ENCODE results near the gene C9orf152. TPM values are rescaled to one million over a fixed set of nuclear protein-coding genes. Genes with fewer than 3 reads are reported as not detected.
"Not testable (repeated sequence)": the region's sequence is repeated elsewhere in the genome, so short reads cannot be mapped to it uniquely, and the experiment has no call there.

The C9orf152 gene
- polyA plus RNA-seq, 1 of the 3 experiments (the other 2 are of a cell fraction), result not detected

DNA sequence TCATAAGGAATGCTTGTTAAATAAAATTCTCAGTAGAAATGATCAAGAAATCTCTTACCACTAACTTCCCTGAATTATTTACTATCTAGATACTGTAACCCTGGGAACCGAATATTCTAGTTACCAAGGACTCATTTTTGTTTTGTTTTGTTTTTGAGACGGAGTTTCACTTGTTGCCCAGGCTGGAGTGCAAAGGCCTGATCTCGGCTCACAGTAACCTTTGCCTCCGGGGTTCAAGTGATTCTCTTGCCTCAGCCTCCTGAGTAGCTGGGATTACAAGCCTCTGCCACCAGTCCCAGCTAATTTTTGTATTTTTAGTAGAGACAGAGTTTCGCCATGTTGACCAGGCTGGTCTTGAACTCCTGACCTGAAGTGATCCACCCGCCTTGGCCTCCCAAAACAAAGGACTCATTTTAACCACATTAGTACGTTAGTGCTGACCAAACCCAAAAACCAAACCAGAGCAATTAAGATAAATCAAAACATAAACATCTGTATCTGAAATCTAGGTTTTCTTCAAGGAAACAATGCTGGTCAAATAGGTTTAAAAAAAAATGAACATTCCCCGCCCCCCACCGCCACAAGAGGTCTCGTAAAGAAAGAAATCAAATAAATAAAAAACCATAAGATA, 44.7 kb upstream of the C9orf152 start:
- DNase-seq, result no peak
- Histone ChIP-seq H3K79me2 (ENCODE audit: insufficient read depth) (peaks cover 82% of the 10 kb centered on the region), H3K4me2 (no peak overlapping the region), H3K9me2 (no peaks in the 10 kb centered on the region), H3K27ac (ENCODE audit: low read depth in 2 of 2, low read length in 1 of 2) (no peak overlapping the region), H3K36me3 (replicated peaks in 1 of 2; ENCODE audit: control insufficient read depth in 1 of 2, insufficient read depth in 2 of 2, low read length in 1 of 2) (peaks cover 25 to 27% of the 10 kb centered on the region in 2 experiments), H4K20me1 (ENCODE audit: insufficient read depth) (peaks cover 47% of the 10 kb centered on the region), H3K27me3 (ENCODE audit: insufficient read depth) (no peaks in the 10 kb centered on the region), H3F3A (replicated peaks; ENCODE audit: insufficient read depth) (no peaks in the 10 kb centered on the region), H2AFZ (ENCODE audit: low read depth) (no peak overlapping the region), H3K9me3 (no peaks in the 10 kb centered on the region), H3K4me3 (ENCODE audit: low read depth in 2 of 2, low read length in 1 of 2) (no peak overlapping the region), H3K9ac (no peak overlapping the region), H3K4me1 (ENCODE audit: control insufficient read depth in 1 of 2, insufficient read depth in 2 of 2, low read depth in 1 of 2, low read length in 1 of 2) (peaks cover 11 to 14% of the 10 kb centered on the region in 2 experiments; a peak in 2 of 4 replicates)
- TF ChIP-seq GABPA (IDR thresholded peaks at IDR 0.05; ENCODE audit: low read depth) (no peak), USF1 (IDR thresholded peaks at IDR 0.05; ENCODE audit: borderline replicate concordance, low read depth) (no peak), MXI1 (IDR thresholded peaks at IDR 0.05; ENCODE audit: low read depth, low read length) (no peak)
- CTCF ChIA-PET, result no interaction called here
- POLR2A ChIA-PET, result no interaction called here
- WGBS (ENCODE audit: low lambda C conversion rate), result 87% methylated on average over 10 of the region's 10 CpGs

DNA sequence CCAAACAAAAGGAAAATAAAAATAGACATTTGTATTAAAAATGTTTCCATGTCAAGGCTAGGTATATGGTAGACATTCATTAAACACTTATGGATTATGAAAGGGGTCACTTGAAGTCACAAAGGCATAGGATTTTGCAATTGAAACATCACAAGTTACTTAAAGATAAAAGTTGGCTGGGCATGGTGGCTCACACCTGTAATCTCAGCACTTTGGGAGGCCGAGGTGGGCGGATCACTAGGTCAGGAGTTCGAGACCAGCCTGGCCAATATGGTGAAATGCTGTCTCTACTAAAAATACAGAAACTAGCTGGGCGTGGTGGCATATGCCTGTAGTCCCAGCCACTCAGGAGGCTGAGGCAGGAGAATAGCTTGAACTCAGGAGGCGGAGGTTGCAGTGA, 43.8 kb upstream of the C9orf152 start:
- H3K9me2 ChIP-seq; H3K4me1 ChIP-seq (ENCODE audit: control insufficient read depth in 1 of 2, insufficient read depth in 2 of 2, low read depth in 1 of 2, low read length in 1 of 2); CTCF ChIA-PET; DNase-seq; H3K27me3 ChIP-seq (ENCODE audit: insufficient read depth); POLR2A ChIA-PET; H3K27ac ChIP-seq (ENCODE audit: low read depth in 2 of 2, low read length in 1 of 2); H3K4me3 ChIP-seq (ENCODE audit: low read depth in 2 of 2, low read length in 1 of 2); H3F3A ChIP-seq (replicated peaks; ENCODE audit: insufficient read depth); H2AFZ ChIP-seq (ENCODE audit: low read depth); H3K4me2 ChIP-seq; H3K9me3 ChIP-seq; H3K9ac ChIP-seq: not testable (repeated sequence)
- 98% methylated on average over 5 of the region's 5 CpGs for WGBS (ENCODE audit: low lambda C conversion rate)
- H4K20me1 ChIP-seq (ENCODE audit: insufficient read depth), result peaks cover 49% of the 10 kb centered on the region
- peaks cover 82% of the 10 kb centered on the region for H3K79me2 ChIP-seq (ENCODE audit: insufficient read depth)
- H3K36me3 ChIP-seq (replicated peaks in 1 of 2; ENCODE audit: control insufficient read depth in 1 of 2, insufficient read depth in 2 of 2, low read length in 1 of 2), result peaks cover 31% of the 10 kb centered on the region in 2 experiments

GRCh38 chr9:110251212-110251611, 43.3 kb upstream of the C9orf152 start:
- CTCF ChIA-PET, result interaction anchor here (1.1 to 1.5 kb wide), 3 partner anchors 13 to 43 kb away, joined by 3 read pairs; no protein-coding TSS in a partner anchor
- no peak for DNase-seq
- POLR2A ChIA-PET, result no interaction called here
- H3F3A ChIP-seq (replicated peaks; ENCODE audit: insufficient read depth), result no peaks in the 10 kb centered on the region
- H3K4me3 ChIP-seq (ENCODE audit: low read depth in 2 of 2, low read length in 1 of 2), result no peak overlapping the region
- WGBS (ENCODE audit: low lambda C conversion rate), result 87% methylated on average over 4 of the region's 4 CpGs
- H3K79me2 ChIP-seq (ENCODE audit: insufficient read depth), result peaks cover 81% of the 10 kb centered on the region
- no peak overlapping the region for H3K27ac ChIP-seq (ENCODE audit: low read depth in 2 of 2, low read length in 1 of 2)
- peaks cover 5 to 6% of the 10 kb centered on the region in 2 experiments; a peak in 1 of 4 replicates for H3K4me1 ChIP-seq (ENCODE audit: control insufficient read depth in 1 of 2, insufficient read depth in 2 of 2, low read depth in 1 of 2, low read length in 1 of 2)
- H3K36me3 ChIP-seq (replicated peaks in 1 of 2; ENCODE audit: control insufficient read depth in 1 of 2, insufficient read depth in 2 of 2, low read length in 1 of 2), result peaks cover 36 to 37% of the 10 kb centered on the region in 2 experiments
- H3K9me2 ChIP-seq, result no peaks in the 10 kb centered on the region
- no peaks in the 10 kb centered on the region for H3K9me3 ChIP-seq
- no peak overlapping the region for H3K4me2 ChIP-seq
- H3K9ac ChIP-seq, result no peak overlapping the region
- no peak for TF ChIP-seq MXI1 (IDR thresholded peaks at IDR 0.05; ENCODE audit: low read depth, low read length)
- H2AFZ ChIP-seq (ENCODE audit: low read depth), result no peak overlapping the region
- H4K20me1 ChIP-seq (ENCODE audit: insufficient read depth), result peaks cover 54% of the 10 kb centered on the region
- H3K27me3 ChIP-seq (ENCODE audit: insufficient read depth), result no peaks in the 10 kb centered on the region

GRCh38 chr9:110249603-110250002, 41.6 kb upstream of the C9orf152 start:
- Histone ChIP-seq H2AFZ (ENCODE audit: low read depth) (no peak overlapping the region), H3K9me3 (no peaks in the 10 kb centered on the region), H3F3A (replicated peaks; ENCODE audit: insufficient read depth) (peaks cover 2% of the 10 kb centered on the region), H3K4me3 (ENCODE audit: low read depth in 2 of 2, low read length in 1 of 2) (no peak overlapping the region), H4K20me1 (ENCODE audit: insufficient read depth) (peaks cover 48% of the 10 kb centered on the region), H3K27ac (ENCODE audit: low read depth in 2 of 2, low read length in 1 of 2) (no peak overlapping the region), H3K4me2 (no peak overlapping the region), H3K9me2 (no peaks in the 10 kb centered on the region), H3K27me3 (ENCODE audit: insufficient read depth) (no peaks in the 10 kb centered on the region), H3K79me2 (ENCODE audit: insufficient read depth) (peaks cover 65% of the 10 kb centered on the region), H3K36me3 (replicated peaks in 1 of 2; ENCODE audit: control insufficient read depth in 1 of 2, insufficient read depth in 2 of 2, low read length in 1 of 2) (peaks cover 45% of the 10 kb centered on the region in 2 experiments), H3K4me1 (ENCODE audit: control insufficient read depth in 1 of 2, insufficient read depth in 2 of 2, low read depth in 1 of 2, low read length in 1 of 2) (peaks cover under 1 to 5% of the 10 kb centered on the region in 2 experiments; a peak in 1 of 4 replicates), H3K9ac (no peak overlapping the region)
- ChIA-PET POLR2A (interaction anchor here (0.6 kb wide), 1 partner anchor 1413 kb away, joined by 3 read pairs; no protein-coding TSS in a partner anchor), CTCF (no interaction called here)
- DNase-seq, result no peak
- WGBS (ENCODE audit: low lambda C conversion rate), result 97% methylated on average over 3 of the region's 4 CpGs
- TF ChIP-seq MEF2A (IDR thresholded peaks at IDR 0.05; ENCODE audit: borderline replicate concordance, low read depth), result no peak
- no peak for TF ChIP-seq FOXJ3 (CRISPR knock-in tag; IDR thresholded peaks at IDR 0.05)
- no peak for TF ChIP-seq CHD2 (IDR thresholded peaks at IDR 0.05; ENCODE audit: low read length, partially characterized antibody)
- TF ChIP-seq TAF1 (IDR thresholded peaks at IDR 0.05; ENCODE audit: borderline replicate concordance, low read depth, low read length), result no peak
- no peak for TF ChIP-seq PBX3 (IDR thresholded peaks at IDR 0.05)
- TF ChIP-seq, protein P1, sequence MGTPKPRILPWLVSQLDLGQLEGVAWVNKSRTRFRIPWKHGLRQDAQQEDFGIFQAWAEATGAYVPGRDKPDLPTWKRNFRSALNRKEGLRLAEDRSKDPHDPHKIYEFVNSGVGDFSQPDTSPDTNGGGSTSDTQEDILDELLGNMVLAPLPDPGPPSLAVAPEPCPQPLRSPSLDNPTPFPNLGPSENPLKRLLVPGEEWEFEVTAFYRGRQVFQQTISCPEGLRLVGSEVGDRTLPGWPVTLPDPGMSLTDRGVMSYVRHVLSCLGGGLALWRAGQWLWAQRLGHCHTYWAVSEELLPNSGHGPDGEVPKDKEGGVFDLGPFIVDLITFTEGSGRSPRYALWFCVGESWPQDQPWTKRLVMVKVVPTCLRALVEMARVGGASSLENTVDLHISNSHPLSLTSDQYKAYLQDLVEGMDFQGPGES (IDR thresholded peaks at IDR 0.05; ENCODE audit: low read depth, low read length), result no peak
- no peak for TF ChIP-seq RFX5 (IDR thresholded peaks at IDR 0.05; ENCODE audit: low read length)
- no peak for TF ChIP-seq USF1 (IDR thresholded peaks at IDR 0.05; ENCODE audit: borderline replicate concordance, low read depth)
